ENCODE results near the gene TRAPPC5. TPM values are rescaled to one million over a fixed set of nuclear protein-coding genes. Genes with fewer than 3 reads are reported as not detected.

Gene TRAPPC5
- polyA plus RNA-seq, 3 donors from 2014 or later, result 109 to 217 (median 115) TPM

DNA sequence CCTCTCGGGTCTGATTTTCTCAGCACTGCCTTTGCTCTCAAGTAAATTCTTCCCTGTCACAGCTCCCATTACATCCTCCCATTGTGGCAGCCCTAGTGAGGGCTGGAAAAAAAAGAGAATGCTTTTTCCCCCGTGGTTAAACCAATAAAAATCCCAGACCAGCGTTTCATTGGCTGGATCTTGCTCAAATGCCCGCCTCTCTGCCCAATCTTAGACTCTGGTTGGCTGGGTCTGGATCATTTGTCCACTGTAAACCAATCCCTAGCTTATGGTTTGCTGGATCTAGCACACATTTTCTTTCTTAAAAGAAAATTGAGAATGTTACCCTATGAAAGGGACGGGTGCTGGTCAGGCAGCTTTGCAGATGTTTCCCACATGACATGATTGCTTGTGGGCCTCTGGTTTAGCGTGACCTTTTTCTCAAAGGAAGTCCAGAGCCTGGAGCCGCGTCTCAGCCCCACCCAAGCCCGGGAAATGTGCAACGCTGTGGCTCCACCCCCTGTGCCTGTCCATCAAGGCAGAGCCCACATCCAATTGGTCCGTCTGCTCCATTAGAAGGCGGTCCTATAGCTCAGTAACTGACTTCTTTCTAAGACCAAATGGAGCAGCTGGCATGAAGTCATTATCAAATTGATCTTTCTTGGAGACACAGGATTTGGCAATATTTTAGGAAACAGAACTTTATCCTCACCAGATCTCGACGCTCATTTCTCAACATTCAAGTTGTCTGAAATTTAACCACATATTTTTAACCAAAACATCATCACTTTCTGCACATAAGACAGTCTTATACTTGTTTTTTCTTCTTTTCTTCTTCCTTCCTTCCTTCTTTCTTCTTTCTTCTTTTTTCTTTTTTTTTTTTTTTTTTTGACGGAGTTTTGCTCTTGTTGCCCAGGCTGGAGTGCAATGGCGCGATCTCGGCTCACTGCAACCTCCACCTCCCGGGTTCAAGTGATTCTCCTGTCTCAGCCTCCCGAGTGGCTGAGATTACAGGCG lies 6.3 kb upstream of the TRAPPC5 start:
- Mint-ChIP-seq H3K27me3 (ENCODE audit: low read depth in 3 of 3) (peaks cover 10 to 22% (median 20%) of the 10 kb centered on the region in 3 donors), H3K4me1 (peaks cover 0 to 4% of the 10 kb centered on the region in 2 donors), H3K36me3 (no peaks in the 10 kb centered on the region), H3K4me3 (no peak overlapping the region), H3K9me3 (peaks cover 0 to 3% (median 0%) of the 10 kb centered on the region in 6 donors), H3K27ac (no peak overlapping the region)
- DNase-seq, result no peak

DNA sequence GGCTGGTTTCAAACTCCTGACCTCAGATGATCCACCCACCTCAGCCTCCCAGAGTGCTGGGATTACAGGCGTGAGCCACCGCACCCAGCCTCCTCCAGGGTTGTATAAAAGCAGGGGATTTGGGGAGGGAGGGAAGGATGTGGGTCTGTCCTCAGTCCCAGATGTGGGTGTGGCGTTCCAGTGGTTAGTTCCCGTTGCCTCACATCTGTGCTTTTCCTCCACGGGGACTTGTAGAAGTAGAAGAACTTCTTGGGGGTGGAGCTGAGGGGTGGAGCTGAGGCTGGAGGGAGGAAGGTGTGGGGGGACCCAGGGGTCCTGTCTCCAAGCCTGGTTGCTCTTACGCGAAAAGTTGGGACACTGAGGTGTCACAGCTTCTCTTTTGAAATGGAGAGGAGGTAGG lies 4.3 kb upstream of the TRAPPC5 start:
- H3K27ac Mint-ChIP-seq, result no peak overlapping the region
- H3K4me1 Mint-ChIP-seq, result peaks cover 7 to 14% of the 10 kb centered on the region in 2 donors
- H3K4me3 Mint-ChIP-seq, result no peak overlapping the region
- no peak for DNase-seq
- H3K9me3 Mint-ChIP-seq, result peaks cover 0 to 3% (median 0%) of the 10 kb centered on the region in 6 donors
- peaks cover 19 to 27% (median 23%) of the 10 kb centered on the region in 3 donors for H3K27me3 Mint-ChIP-seq (ENCODE audit: low read depth in 3 of 3)
- H3K36me3 Mint-ChIP-seq, result no peaks in the 10 kb centered on the region

DNA sequence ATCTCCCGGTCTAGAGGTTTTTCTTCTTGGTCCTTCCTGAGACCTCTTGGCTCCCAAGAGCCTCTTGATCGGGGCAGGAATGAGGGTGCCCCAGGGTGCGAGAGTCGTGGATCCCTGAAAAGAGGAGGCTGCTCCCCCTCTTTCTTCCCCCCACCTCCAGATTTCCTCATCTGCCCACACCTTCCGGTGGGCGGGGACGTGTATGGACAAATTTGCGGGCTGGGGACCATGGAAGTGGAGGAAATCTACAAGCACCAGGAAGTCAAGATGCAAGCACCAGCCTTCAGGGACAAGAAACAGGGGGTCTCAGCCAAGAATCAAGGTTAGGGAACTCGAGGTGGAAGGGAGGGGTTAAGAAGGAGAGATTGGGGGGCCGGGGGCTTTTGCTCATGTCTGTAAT lies 3.8 kb upstream of the TRAPPC5 start, which contains the start of gene MCEMP1:
Gene MCEMP1, plus strand, starts transcription at position 237 of the 400 bp plus-strand sequence. Its CDS starts 31 bp downstream, at position 268.
- H3K4me1 Mint-ChIP-seq, result peaks cover 12 to 18% of the 10 kb centered on the region in 2 donors
- H3K4me3 Mint-ChIP-seq, result no peak within 1 kb of the TSS

DNA sequence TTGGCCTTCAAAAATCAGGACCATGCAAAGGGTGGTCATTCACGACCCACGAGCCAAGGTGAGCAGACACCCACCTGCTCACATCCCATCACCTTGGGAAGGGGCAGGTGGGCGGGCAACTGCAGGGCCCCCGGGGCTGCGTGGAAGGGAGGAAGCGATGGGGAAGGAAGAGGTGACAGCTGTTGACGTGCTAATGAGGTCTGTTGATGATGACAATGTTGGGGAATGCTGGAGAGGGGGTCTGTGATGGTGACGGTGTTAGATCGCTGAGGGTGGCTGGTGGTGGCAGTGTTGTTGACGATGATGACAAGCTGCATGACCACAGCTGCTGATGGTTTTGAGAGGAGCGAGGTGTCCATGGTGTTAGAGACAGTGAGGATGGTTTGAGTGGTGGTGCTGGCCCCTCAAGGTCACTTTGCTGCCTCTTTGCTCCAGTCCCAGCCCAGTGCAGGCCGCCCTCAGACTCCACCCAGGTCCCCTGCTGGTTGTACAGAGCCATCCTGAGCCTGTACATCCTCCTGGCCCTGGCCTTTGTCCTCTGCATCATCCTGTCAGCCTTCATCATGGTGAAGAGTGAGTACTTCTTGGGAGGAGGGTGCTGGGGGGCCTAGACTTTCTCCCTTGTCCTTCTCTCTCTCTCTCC lies 2.8 kb upstream of the TRAPPC5 start:
- peaks cover 21 to 32% (median 27%) of the 10 kb centered on the region in 3 donors for H3K27me3 Mint-ChIP-seq (ENCODE audit: low read depth in 3 of 3)

More for the DNA sequence above, 3.8 kb upstream of the TRAPPC5 start, which contains the start of gene MCEMP1:
- peaks cover 0 to 2% (median 0%) of the 10 kb centered on the region in 3 donors for H3K36me3 Mint-ChIP-seq
- H3K9me3 Mint-ChIP-seq, result peaks cover 0 to 3% (median 0%) of the 10 kb centered on the region in 6 donors
- no peak for DNase-seq
- H3K27me3 Mint-ChIP-seq (ENCODE audit: low read depth in 3 of 3), result peaks cover 21 to 30% (median 26%) of the 10 kb centered on the region in 3 donors
- peak within 1 kb of the TSS in 4 of 6 donors; percentile 18 to 61 (median 49) for H3K27ac Mint-ChIP-seq

DNA sequence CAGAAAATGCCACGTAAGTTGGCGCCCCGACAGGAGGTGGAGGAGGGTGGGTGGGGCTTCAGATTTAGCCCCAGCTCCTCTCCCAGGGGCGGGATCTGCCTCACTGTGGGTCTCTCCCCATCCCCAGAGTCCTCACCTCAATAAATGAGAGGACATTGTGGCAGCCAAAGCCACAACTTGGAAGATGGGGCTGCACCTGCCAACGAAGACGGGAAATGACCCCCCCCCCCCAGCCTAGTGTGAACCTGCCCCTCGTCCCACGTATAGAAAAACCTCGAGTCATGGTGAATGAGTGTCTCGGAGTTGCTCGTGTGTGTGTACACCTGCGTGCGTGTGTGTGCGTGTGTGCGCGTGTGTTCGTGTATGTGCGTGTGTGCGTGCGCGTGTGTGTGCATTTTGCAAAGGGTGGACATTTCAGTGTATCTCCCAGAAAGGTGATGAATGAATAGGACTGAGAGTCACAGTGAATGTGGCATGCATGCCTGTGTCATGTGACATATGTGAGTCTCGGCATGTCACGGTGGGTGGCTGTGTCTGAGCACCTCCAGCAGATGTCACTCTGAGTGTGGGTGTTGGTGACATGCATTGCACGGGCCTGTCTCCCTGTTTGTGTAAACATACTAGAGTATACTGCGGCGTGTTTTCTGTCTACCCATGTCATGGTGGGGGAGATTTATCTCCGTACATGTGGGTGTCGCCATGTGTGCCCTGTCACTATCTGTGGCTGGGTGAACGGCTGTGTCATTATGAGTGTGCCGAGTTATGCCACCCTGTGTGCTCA lies 1.5 kb upstream of the TRAPPC5 start:
- DNase-seq, result peak in 1 of 3 donors; percentile 15
- Mint-ChIP-seq H3K4me3 (peak overlapping the region; percentile 49 to 75 (median 57)), H3K9me3 (peaks cover 0 to 3% (median 0%) of the 10 kb centered on the region in 6 donors), H3K36me3 (peaks cover 0 to 5% (median 3%) of the 10 kb centered on the region in 3 donors), H3K27me3 (ENCODE audit: low read depth in 3 of 3) (peaks cover 21 to 27% (median 23%) of the 10 kb centered on the region in 3 donors), H3K27ac (peak overlapping the region in 4 of 6 donors; percentile 50 to 81 (median 73)), H3K4me1 (peaks cover 14 to 22% of the 10 kb centered on the region in 2 donors)

More for the DNA sequence above, 2.8 kb upstream of the TRAPPC5 start:
- H3K4me3 Mint-ChIP-seq, result no peak overlapping the region
- peaks cover 0 to 3% (median 0%) of the 10 kb centered on the region in 6 donors for H3K9me3 Mint-ChIP-seq
- H3K4me1 Mint-ChIP-seq, result peaks cover 14 to 20% of the 10 kb centered on the region in 2 donors
- DNase-seq, result peak; percentile 27 to 36 (median 30)
- peak overlapping the region in 4 of 6 donors; percentile 11 to 61 (median 44) for H3K27ac Mint-ChIP-seq
- H3K36me3 Mint-ChIP-seq, result peaks cover 0 to 5% (median 3%) of the 10 kb centered on the region in 3 donors

DNA sequence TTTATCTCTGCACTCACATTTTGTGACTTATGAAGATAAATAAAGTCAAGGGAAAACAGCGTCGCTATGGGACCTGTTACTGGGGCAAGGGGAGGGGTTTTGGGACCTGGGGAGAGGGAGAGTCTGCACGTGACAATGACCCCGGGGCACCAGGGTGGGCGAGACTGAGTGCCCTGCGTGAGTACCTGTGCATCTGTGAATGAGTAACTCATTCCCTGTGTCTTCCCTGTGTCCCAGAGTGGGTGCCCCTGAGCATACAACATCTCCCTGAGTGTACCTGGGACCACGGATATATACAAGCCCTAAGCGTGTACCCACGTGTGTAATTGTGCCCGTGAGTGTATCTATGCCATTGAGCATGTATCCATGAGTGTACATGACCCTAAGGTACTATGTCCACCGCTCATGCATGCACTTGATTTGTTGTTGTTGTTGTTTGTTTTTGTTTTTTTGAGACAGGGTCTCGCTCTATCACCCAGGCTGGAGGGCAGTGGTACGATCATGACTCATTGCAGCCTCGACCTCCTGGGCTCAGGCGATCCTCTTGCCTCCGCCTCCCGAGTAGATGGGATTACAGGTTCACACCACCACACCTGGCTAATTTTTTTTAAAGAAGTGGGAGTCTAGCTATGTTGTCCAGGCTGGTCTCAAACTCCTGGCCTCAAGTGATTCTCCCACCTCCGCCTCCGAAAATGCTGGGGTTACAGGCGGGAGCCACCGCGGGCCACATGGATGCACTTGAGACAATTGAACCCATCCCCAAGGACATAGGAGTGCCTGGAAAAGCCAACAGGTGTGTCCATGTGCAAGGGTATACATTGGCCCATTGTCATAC lies 645 bp upstream of the TRAPPC5 start:
- Mint-ChIP-seq H3K36me3 (peaks cover 0 to 5% (median 3%) of the 10 kb centered on the region in 3 donors), H3K4me1 (peaks cover 14 to 21% of the 10 kb centered on the region in 2 donors), H3K9me3 (peaks cover 0 to 3% (median 0%) of the 10 kb centered on the region in 6 donors), H3K27ac (peak overlapping the region; percentile 43 to 81 (median 65)), H3K4me3 (peak overlapping the region; percentile 69 to 89 (median 72)), H3K27me3 (ENCODE audit: low read depth in 3 of 3) (peaks cover 21 to 27% (median 23%) of the 10 kb centered on the region in 3 donors)
- no peak for DNase-seq

DNA sequence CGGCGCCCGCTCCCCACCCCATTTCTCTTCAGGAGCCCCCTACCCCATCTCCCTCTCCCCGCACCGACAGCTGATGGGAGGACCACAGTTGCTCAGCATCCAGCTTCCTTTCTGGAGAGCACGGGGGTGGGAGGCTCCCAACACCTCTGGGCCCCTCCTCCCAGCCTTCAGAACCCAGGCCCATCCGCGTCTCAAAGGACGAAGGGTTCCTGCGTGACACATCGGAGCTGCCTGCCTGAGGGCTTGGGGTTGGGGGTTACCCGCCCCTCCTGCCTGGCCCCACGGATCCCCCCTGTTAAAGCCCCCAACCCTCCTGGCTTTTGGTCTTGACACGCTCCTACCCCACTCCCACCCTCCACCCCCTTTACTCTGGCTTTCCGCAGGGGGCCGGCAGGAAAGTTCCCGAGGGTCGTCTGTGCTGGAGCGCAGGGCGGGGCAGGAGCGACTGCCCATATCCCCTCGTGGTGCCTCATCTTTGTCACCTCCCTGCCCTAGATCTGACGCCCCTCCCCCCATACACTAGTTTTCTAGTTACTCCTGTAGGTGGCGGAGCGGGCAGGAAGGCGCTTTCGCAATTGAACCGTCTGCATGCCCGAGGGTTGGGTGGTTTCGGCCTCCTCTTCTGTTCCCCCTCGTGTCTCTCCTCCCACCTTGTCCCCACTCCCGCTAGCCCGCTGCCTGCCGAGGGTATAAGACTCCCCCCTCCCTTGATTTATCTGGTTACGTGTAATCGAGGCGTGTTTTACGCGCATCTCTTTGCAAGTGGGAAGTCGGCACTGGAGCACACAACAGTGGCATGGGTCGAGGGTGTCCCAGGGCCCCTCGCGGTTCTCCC lies 924 bp downstream of the TRAPPC5 start:
- peaks cover 0 to 1% (median 0%) of the 10 kb centered on the region in 6 donors for H3K9me3 Mint-ChIP-seq
- H3K27me3 Mint-ChIP-seq (ENCODE audit: low read depth in 3 of 3), result peaks cover 20 to 23% (median 21%) of the 10 kb centered on the region in 3 donors
- peaks cover 14 to 21% of the 10 kb centered on the region in 2 donors for H3K4me1 Mint-ChIP-seq
- peak overlapping the region in 5 of 6 donors; percentile 83 to 89 (median 86) for H3K27ac Mint-ChIP-seq
- peaks cover 0 to 8% (median 3%) of the 10 kb centered on the region in 3 donors for H3K36me3 Mint-ChIP-seq
- peak overlapping the region; percentile 84 to 89 (median 88) for H3K4me3 Mint-ChIP-seq
- peak; percentile 75 to 77 (median 77) for DNase-seq

DNA sequence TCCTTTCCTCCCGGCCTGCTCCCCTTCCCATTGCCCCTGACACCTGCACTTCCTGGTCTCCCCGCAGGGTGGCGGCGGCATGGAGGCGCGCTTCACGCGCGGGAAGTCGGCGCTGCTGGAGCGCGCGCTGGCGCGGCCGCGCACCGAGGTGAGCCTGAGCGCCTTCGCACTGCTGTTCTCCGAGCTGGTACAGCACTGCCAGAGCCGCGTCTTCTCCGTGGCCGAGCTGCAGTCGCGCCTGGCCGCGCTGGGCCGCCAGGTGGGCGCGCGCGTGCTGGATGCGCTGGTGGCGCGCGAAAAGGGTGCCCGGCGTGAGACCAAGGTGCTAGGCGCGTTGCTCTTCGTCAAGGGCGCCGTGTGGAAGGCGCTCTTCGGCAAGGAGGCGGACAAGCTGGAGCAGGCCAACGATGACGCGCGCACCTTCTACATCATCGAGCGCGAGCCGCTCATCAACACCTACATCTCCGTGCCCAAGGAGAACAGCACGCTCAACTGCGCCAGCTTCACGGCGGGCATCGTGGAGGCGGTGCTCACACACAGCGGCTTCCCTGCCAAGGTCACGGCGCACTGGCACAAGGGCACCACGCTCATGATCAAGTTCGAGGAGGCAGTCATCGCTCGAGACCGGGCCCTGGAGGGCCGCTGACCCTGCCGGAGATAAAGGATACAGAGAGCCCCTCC lies 1.7 kb downstream of the TRAPPC5 start:
- H3K27me3 Mint-ChIP-seq (ENCODE audit: low read depth in 3 of 3), result peaks cover 18 to 24% (median 22%) of the 10 kb centered on the region in 3 donors
- peaks cover 0 to 1% (median 0%) of the 10 kb centered on the region in 6 donors for H3K9me3 Mint-ChIP-seq
- H3K4me1 Mint-ChIP-seq, result peaks cover 14 to 21% of the 10 kb centered on the region in 2 donors
- peak overlapping the region; percentile 84 to 89 (median 88) for H3K4me3 Mint-ChIP-seq
- H3K27ac Mint-ChIP-seq, result peak overlapping the region in 2 of 6 donors; percentile 83 to 87
- peaks cover 0 to 8% (median 3%) of the 10 kb centered on the region in 3 donors for H3K36me3 Mint-ChIP-seq
- no peak for DNase-seq

DNA sequence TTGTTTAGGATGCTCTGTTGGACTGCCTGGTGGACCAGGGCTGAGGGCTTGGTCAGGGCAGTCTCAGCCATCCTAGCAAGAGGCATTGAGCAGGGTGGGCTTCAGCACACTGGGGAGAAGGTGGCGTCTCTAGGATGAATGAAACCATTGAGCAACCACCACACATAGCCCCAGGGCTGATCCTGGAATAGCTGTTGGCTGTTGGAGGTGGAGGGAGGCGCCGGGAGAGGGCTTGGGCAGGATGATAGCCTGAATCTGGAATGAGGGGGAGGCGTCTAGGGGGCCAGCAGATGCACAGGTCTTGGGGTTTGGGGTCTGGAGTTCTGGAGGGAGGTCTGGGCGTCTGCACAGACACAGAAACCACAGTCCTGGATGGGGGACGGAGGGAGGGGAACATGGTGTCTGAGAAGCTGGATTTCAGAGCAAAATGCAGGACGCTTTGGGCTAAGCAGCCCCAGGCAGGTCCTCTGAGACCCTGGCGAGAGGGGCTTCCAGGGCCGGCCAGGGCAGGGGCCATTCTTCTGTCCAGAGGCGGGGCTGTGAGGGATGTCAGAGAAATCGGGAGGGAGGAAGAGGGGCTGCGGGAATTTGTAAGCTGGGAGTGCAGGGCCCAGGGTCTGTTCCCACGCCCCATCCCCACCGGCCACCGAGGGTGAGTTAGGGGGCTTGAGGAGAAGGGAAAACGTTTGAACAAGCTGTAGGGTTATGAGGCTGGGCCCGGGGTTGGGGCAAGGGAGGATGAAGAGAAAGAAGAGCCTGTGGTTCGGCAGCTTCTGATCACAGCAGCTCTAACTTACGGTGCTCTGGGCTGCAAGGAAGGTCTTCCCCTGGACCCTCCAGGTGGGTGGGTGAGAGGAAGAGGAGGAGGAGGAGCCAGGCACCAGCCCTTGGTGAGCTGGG lies 5.2 kb downstream of the TRAPPC5 start:
- peaks cover 7 to 14% of the 10 kb centered on the region in 2 donors for H3K4me1 Mint-ChIP-seq
- H3K27ac Mint-ChIP-seq, result no peak overlapping the region
- peaks cover 0 to 8% (median 3%) of the 10 kb centered on the region in 3 donors for H3K36me3 Mint-ChIP-seq
- H3K9me3 Mint-ChIP-seq, result peaks cover 0 to 1% (median 0%) of the 10 kb centered on the region in 6 donors
- no peak for DNase-seq
- peaks cover 12 to 39% (median 33%) of the 10 kb centered on the region in 3 donors for H3K27me3 Mint-ChIP-seq (ENCODE audit: low read depth in 3 of 3)
- H3K4me3 Mint-ChIP-seq, result no peak overlapping the region

DNA sequence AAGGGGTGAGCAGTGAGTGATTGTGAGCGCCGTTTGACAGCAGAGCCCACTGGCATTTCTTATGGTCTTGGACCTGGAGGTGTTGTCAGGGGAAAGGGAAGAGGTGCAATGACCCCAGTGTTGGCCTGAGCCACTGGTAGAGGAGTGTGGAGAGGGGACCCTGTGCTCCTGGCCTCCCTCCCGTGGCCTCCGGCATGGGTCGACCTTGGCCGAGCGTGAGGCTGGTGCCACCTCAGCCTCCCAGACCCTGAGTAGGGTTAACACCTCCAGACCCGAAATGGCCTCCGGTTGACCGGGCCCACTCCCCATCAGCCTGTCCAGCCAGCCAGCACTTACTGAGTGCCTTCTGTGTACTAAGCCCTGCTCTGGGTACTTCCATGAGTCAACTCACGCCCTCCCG lies 6.5 kb downstream of the TRAPPC5 start:
- H3K9me3 Mint-ChIP-seq, result peaks cover 0 to 1% (median 0%) of the 10 kb centered on the region in 6 donors
- peaks cover 0 to 8% (median 0%) of the 10 kb centered on the region in 3 donors for H3K36me3 Mint-ChIP-seq
- H3K27me3 Mint-ChIP-seq (ENCODE audit: low read depth in 3 of 3), result peaks cover 7 to 29% (median 25%) of the 10 kb centered on the region in 3 donors
- peaks cover 0 to 8% of the 10 kb centered on the region in 2 donors for H3K4me1 Mint-ChIP-seq
- DNase-seq, result no peak
- peak overlapping the region in 1 of 6 donors; percentile 60 for H3K27ac Mint-ChIP-seq
- H3K4me3 Mint-ChIP-seq, result no peak overlapping the region
